Osteoblast (primary cell): ENCODE results near the gene GFPT2. TPM values are rescaled to one million over a fixed set of nuclear protein-coding genes. Genes with fewer than 3 reads are reported as not detected.

Experiments
- DNase-seq: peaks from one replicate; pipeline ENCODE4 v3.0.0; 2011; ENCODE audit warnings: low spot score, mixed read lengths; ENCODE audit not compliant: insufficient read length; ENCODE audit errors: missing footprints
- H2AFZ ChIP-seq: 2 replicates; pipeline ENCODE4 v1.6.0; 2011; ENCODE audit warnings: mild to moderate bottlenecking, low read length
- H3K27ac ChIP-seq: 2 replicates; pipeline ENCODE4 v1.5.1; 2011; ENCODE audit warnings: mild to moderate bottlenecking, low read depth, low read length, moderate library complexity
- H3K27me3 ChIP-seq: 2 replicates; pipeline ENCODE4 v1.6.0; 2012; ENCODE audit warnings: mild to moderate bottlenecking, control low read depth, inconsistent platforms, low read length, moderate library complexity; ENCODE audit not compliant: insufficient read depth
- H3K36me3 ChIP-seq: 2 replicates; pipeline ENCODE4 v1.5.1; 2011; ENCODE audit warnings: mild to moderate bottlenecking, low read length, control low read depth, moderate library complexity; ENCODE audit not compliant: insufficient read depth
- H3K4me1 ChIP-seq: 2 replicates; pipeline ENCODE4 v1.5.1; 2011; ENCODE audit warnings: mild to moderate bottlenecking, low read length, control low read depth, moderate library complexity; ENCODE audit not compliant: insufficient read depth
- H3K4me2 ChIP-seq: 2 replicates; pipeline ENCODE4 v1.6.0; 2011; ENCODE audit warnings: mild to moderate bottlenecking, low read length; ENCODE audit not compliant: insufficient read depth
- H3K4me3 ChIP-seq: fragments of 200-600 bp; sonication (generic); 3 replicates; pipeline ENCODE4 v1.5.1; 2012; ENCODE audit warnings: mild to moderate bottlenecking, low read length, inconsistent platforms; ENCODE audit not compliant: insufficient read depth
- H3K79me2 ChIP-seq: 2 replicates; pipeline ENCODE4 v1.6.0; 2012; ENCODE audit warnings: mild to moderate bottlenecking, low read length, control low read depth, inconsistent platforms; ENCODE audit not compliant: insufficient read depth
- H3K9me3 ChIP-seq: 2 replicates; pipeline ENCODE4 v1.5.1; 2011; ENCODE audit warnings: low read depth, low read length, control low read depth
- H4K20me1 ChIP-seq: 2 replicates; pipeline ENCODE4 v1.6.0; 2012; ENCODE audit warnings: mild to moderate bottlenecking, low read length, control low read depth; ENCODE audit not compliant: insufficient read depth
- total RNA-seq: library from RNA; depleted of rRNA; stranded (reverse); fragments of >200 nt; gene quantifications from 2 replicates; pipeline ENCODE4 v1.2.3, GENCODE V29; 2012
- TF ChIP-seq, protein P1 (sequence below): IDR thresholded peaks from 2 replicates; pipeline ENCODE4 v1.5.1; 2011; ENCODE audit warnings: mild to moderate bottlenecking, low read depth, low read length, moderate library complexity; ENCODE audit errors: extremely low read depth

GFPT2 gene
- total RNA-seq, 1 donor = 30.4 TPM

DNA sequence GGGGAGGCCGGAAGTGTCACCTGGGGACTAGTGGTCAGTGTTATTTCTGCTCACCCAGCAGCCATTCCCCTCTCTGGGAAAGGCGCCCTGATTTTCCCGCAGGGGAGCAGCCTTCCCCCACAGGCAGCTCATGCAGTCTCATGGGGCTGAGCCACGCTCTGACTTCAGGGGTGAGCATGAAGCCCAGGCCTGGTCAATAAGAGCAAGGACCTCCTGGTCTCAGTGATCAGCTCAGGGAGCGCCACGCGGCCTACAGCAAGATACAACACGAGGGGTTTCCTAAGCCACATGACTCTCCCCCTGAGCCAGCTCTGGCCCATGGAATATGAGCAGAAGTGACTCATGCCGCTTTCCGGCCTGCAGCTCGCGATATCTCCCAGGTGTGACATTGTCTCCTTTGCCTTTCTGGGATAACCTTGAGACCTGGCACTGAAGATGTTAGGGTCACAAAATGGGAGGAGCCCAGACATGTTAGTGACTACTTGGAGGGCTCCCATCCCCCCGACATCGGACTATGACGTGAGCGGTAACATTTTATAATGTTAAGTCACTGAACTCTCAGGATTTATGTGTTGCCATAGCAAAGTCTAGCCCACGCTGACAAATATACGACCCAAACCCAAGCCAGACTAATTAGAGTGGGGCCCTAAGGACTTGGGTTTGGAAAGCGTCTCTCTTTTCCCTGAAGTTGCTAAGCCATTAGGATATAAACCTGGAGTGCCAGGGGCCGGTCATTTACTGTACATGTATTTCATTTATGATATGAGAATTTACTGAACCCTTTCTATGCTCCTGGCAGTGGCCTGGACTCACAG is 46.5 kb upstream of the GFPT2 start:
- DNase-seq = peak; percentile 75
- H4K20me1 ChIP-seq = no peaks in the 10 kb centered on the region
- no peak overlapping the region for H3K4me3 ChIP-seq
- no peaks in the 10 kb centered on the region for H3K4me1 ChIP-seq
- no peaks in the 10 kb centered on the region for H3K27me3 ChIP-seq
- H3K4me2 ChIP-seq = no peak overlapping the region
- H3K27ac ChIP-seq = no peak overlapping the region
- H3K9me3 ChIP-seq = peaks cover 3% of the 10 kb centered on the region
- H2AFZ ChIP-seq = peak overlapping the region; percentile 36
- TF ChIP-seq, protein P1, sequence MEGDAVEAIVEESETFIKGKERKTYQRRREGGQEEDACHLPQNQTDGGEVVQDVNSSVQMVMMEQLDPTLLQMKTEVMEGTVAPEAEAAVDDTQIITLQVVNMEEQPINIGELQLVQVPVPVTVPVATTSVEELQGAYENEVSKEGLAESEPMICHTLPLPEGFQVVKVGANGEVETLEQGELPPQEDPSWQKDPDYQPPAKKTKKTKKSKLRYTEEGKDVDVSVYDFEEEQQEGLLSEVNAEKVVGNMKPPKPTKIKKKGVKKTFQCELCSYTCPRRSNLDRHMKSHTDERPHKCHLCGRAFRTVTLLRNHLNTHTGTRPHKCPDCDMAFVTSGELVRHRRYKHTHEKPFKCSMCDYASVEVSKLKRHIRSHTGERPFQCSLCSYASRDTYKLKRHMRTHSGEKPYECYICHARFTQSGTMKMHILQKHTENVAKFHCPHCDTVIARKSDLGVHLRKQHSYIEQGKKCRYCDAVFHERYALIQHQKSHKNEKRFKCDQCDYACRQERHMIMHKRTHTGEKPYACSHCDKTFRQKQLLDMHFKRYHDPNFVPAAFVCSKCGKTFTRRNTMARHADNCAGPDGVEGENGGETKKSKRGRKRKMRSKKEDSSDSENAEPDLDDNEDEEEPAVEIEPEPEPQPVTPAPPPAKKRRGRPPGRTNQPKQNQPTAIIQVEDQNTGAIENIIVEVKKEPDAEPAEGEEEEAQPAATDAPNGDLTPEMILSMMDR = no peak
- no peaks in the 10 kb centered on the region for H3K79me2 ChIP-seq
- H3K36me3 ChIP-seq = no peaks in the 10 kb centered on the region

DNA sequence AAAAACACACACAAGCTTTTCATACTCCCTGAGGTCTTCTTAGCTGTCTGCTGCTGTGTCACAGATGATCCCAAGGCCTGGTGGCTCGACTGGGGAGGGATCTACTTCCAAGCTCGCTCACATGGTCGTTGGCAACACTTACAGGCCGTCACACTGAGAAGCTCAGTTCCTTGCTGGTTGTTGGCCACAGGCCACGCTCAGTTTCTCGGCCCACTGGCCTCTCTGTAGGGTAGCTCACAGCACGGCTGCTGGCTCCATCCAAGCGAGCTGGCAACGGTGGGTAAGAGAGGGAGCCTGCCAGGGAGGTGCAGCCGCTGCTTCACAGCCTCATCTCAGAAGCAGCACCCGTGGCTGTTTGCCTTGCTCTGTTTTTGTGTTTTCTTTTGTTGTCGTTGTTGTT is 43.8 kb upstream of the GFPT2 start:
- Histone ChIP-seq H3K79me2 (no peaks in the 10 kb centered on the region), H3K4me3 (no peak overlapping the region), H4K20me1 (no peaks in the 10 kb centered on the region), H3K9me3 (no peaks in the 10 kb centered on the region), H3K4me2 (no peak overlapping the region), H3K4me1 (no peaks in the 10 kb centered on the region), H3K27ac (no peak overlapping the region), H3K27me3 (no peaks in the 10 kb centered on the region), H3K36me3 (no peaks in the 10 kb centered on the region), H2AFZ (no peak overlapping the region)
- DNase-seq = no peak
- TF ChIP-seq, protein P1 = no peak

DNA sequence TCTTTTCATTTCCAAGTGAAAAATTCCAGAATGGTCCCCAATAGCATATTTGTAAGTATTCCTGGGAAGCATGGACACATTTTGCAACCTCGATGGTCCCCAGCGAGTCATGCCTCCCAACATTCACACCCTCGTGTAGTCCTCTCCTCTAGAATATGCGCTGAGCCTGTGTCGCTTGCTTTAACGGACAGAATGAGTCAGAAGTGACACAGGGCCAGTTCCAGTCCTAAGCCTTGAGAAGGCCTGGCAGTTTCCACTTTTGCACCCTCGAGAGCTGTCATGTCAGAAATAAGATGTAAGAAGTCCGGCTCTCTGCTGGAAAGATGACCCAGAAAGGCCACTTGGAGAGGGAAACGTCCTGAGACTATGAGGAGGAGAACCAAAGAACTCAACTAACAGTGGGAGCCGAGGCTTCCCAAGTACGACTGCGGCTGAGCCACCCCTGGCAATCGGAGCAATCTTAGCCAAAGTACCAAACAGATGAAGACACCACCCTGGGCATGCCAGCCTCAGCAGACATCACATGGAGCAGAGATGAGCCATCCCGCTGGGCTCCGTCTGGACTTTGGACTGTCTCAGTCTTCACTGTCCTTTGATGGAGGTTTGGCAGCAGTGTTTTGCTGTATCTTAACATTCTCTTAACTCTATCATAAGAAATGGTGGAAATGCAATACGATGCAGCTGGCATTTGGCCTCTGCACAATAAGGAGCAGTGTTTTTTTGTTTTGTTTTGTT is 42.6 kb upstream of the GFPT2 start:
- no peaks in the 10 kb centered on the region for H3K36me3 ChIP-seq
- H3K27ac ChIP-seq = no peak overlapping the region
- no peak overlapping the region for H3K4me3 ChIP-seq
- peak; percentile 68 for DNase-seq
- H4K20me1 ChIP-seq = no peaks in the 10 kb centered on the region
- TF ChIP-seq, protein P1 = no peak
- peak overlapping the region; percentile 18 for H3K4me2 ChIP-seq
- no peaks in the 10 kb centered on the region for H3K27me3 ChIP-seq
- peak overlapping the region; percentile 51 for H2AFZ ChIP-seq
- no peaks in the 10 kb centered on the region for H3K4me1 ChIP-seq
- H3K79me2 ChIP-seq = no peaks in the 10 kb centered on the region
- no peaks in the 10 kb centered on the region for H3K9me3 ChIP-seq

DNA sequence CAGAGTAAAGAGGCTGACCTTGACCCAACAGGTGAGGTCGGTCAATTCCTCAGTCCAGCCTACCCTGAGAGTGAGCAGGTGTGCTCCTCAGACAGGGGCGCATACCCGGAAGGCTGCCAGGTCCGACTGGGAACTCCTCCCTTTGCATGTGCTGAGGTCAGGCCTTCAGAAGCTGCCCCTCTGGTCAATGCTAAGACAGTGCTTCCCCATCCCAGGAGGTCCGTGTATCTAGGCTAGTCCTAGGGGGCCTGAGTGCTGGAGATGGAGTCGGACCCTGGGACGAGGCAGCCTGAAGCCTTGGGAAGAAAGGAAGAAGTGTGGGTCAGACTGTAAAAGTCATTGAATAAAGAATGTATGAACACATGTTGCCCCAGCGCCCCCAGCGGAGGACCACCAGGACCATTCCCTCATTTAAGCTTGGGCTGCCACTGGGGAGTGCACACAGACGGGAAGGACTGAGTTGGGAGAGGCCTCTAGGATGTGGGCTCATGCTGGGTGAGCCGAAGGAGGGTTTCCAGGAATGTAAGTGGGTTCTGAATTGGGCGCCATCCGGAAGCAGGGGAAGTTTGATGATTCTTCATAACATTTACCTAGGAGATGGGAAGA is 41.0 kb upstream of the GFPT2 start:
- no peak overlapping the region for H2AFZ ChIP-seq
- peak; percentile 78 for DNase-seq
- H3K9me3 ChIP-seq = no peaks in the 10 kb centered on the region
- no peaks in the 10 kb centered on the region for H3K4me1 ChIP-seq
- H3K36me3 ChIP-seq = no peaks in the 10 kb centered on the region
- H3K27ac ChIP-seq = no peak overlapping the region
- H3K79me2 ChIP-seq = no peaks in the 10 kb centered on the region
- no peaks in the 10 kb centered on the region for H4K20me1 ChIP-seq
- no peak overlapping the region for H3K4me2 ChIP-seq
- no peak overlapping the region for H3K4me3 ChIP-seq
- TF ChIP-seq, protein P1 = no peak
- H3K27me3 ChIP-seq = no peaks in the 10 kb centered on the region
